Adrenal gland (tissue), 12 donors: ENCODE data around the gene SEBOX. TPM values are rescaled to one million over a fixed set of nuclear protein-coding genes. Genes with fewer than 3 reads are reported as not detected.

ENCODE experiments used
- DNase-seq, 7 donors: peaks; one replicate each; pipeline ENCODE4 v3.0.0-alpha.2; 2019 to 2020
- H3K27ac ChIP-seq, 5 donors: fragments of 200-600 bp; sonication (generic) in 4 of 5; 1 replicate in 3 of 5; 2 replicates in 2 of 5; pipeline versions ENCODE4 v1.5.1 to v1.8.0; 2016 to 2020; ENCODE audit warnings: mild to moderate bottlenecking in 1 of 5
- H3K27me3 ChIP-seq: fragments of 200-600 bp; 2 replicates; pipeline ENCODE4 v1.8.0; 2021
- H3K36me3 ChIP-seq, 2 donors: fragments of 200-600 bp; replicated peaks in 1 of 2; 1 replicate in 1 of 2; 2 replicates in 1 of 2; pipeline versions ENCODE4 v1.5.1 to v1.8.0; 2018 to 2022
- H3K4me1 ChIP-seq, 2 donors: fragments of 200-600 bp; replicated peaks in 1 of 2; 1 replicate in 1 of 2; 2 replicates in 1 of 2; pipeline versions ENCODE4 v1.5.1 to v1.8.0; 2018 to 2021
- H3K4me3 ChIP-seq, 4 donors: fragments of 200-600 bp; sonication (generic) in 3 of 4; one replicate each; pipeline ENCODE4 v1.5.1; 2016 to 2018
- H3K9me3 ChIP-seq, 3 donors: fragments of 200-600 bp; sonication (generic) in 1 of 3; replicated peaks in 1 of 3; 1 replicate in 2 of 3; 2 replicates in 1 of 3; pipeline versions ENCODE4 v1.5.1 to v1.8.0; 2016 to 2021
- CTCF ChIP-seq, 6 experiments: fragments of 450-650 bp in 4 of 6; fragments of 200-600 bp in 2 of 6; sonication (generic) in 1 of 6; IDR thresholded peaks; 1 replicate in 5 of 6; 2 replicates in 1 of 6; pipeline versions ENCODE4 v1.5.1 to v1.8.0; 2016 to 2021; ENCODE audit warnings: antibody characterized with exemption in 6 of 6, mild to moderate bottlenecking in 2 of 6, moderate library complexity in 1 of 6
- POLR2A ChIP-seq, 2 donors: fragments of 450-650 bp; IDR thresholded peaks; one replicate each; pipeline ENCODE4 v1.6.1; 2017; ENCODE audit warnings: antibody characterized with exemption in 2 of 2, mild to moderate bottlenecking in 2 of 2, moderate library complexity in 1 of 2
- WGBS, 4 donors: extraction: QIAGEN DNeasy Blood & Tissue Kit in 2 of 4; methylation state at CpG; one replicate each; pipeline versions ENCODE4 v1.1.5 to v1.1.7; 2013 to 2017; 5-methylcytosine and 5-hydroxymethylcytosine counted together
- intact Hi-C, 2 donors: fragments of 100-400 bp; cut with DNase I; formaldehyde crosslinking; loops; one replicate each; pipeline versions ENCODE4 v1.14.1 to v1.15.0; 2022 to 2023
- polyA plus RNA-seq, 3 donors: library from polyadenylated mRNA; stranded (reverse); fragments of 200-250 nt in 2 of 3; fragments of 350-450 nt in 1 of 3; fragmentation: Illumina TruSeq in 1 of 3; extraction: RNeasy Lipid Tissue Mini Kit (QIAGEN cat#74804) in 1 of 3; gene quantifications; one replicate each; pipeline ENCODE4 v1.2.3, GENCODE V29; 2013 to 2014
- total RNA-seq, 9 donors: library from RNA; depleted of rRNA in 4 of 9; stranded (reverse); fragments of >200 nt in 4 of 9; fragments of 120-200 nt in 1 of 9; fragmentation: NEBNext Ultra II Directional in 1 of 9; extraction: Animal tissue kit (Norgen Biotek cat#: 25700) in 1 of 9; gene quantifications; one replicate each; pipeline versions ENCODE4 v1.1.0 to v1.2.4, GENCODE V29; 2013 to 2023
- donor health status: healthy with polysubstance abuse.
- donor health status: Bipolar disorder and iron deficiency.
- donor health status: DM: yes; HTN: yes; CAD: no.
- donor health status: DM: no; HTN: no; CAD: no.
- donor health status: DM: no; HTN: no; CAD: no.
- donor health status: DM: yes; HTN: yes; CAD: no.

The SEBOX gene
- total and polyA plus RNA-seq, 12 donors, result not detected

DNA sequence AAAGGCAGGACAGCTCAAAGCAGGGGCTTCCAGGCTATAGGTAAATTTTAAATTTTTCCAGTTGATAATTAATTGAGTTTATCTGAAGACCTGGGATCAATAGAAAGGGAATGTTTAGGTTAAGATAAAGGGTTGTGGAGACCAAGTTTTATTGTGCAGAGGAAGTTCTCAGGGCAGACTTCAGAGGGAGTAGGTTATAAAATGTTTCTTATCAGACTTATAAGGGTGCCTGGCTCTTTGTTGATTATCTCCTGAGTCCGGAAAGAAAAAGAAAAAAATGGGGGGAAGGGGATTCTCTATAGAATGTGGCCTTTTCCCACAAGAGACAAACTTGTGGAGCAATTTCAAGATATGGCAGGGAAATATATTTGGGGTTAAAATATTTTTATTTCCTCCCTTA is 25.1 kb upstream of the SEBOX start:
- Histone ChIP-seq H3K27me3 (no peaks in the 10 kb centered on the region), H3K4me1 (peaks cover 0 to 5% of the 10 kb centered on the region in 2 donors), H3K27ac (no peak overlapping the region), H3K9me3 (no peaks in the 10 kb centered on the region), H3K4me3 (no peak overlapping the region), H3K36me3 (peaks cover 0 to 71% of the 10 kb centered on the region in 2 donors)
- TF ChIP-seq CTCF (IDR thresholded peaks at IDR 0.05) (no peak), POLR2A (IDR thresholded peaks at IDR 0.05) (no peak)
- 90 to 100% (median 95%) methylated on average over 1 of the region's 1 CpG for WGBS, 4 donors
- intact Hi-C loops, result no loop called here
- no peak for DNase-seq

DNA sequence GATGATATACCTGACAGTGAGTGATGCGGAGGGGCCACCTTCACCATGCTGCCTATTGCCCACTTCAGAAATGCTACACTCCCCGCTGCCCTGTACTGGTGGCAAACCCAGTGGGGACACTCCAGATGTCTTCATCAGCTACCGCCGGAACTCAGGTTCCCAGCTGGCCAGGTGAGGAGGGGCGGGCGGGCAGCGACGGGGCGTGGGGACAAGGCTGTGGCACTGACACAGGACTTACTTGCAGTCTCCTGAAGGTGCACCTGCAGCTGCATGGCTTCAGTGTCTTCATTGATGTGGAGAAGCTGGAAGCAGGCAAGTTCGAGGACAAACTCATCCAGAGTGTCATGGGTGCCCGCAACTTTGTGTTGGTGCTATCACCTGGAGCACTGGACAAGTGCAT is 23.1 kb upstream of the SEBOX start:
- no peaks in the 10 kb centered on the region for H3K9me3 ChIP-seq
- no peak overlapping the region for H3K27ac ChIP-seq
- no peaks in the 10 kb centered on the region for H3K4me1 ChIP-seq
- peak in 1 of 7 donors; percentile 17 for DNase-seq
- H3K36me3 ChIP-seq, result peaks cover 0 to 60% of the 10 kb centered on the region in 2 donors
- WGBS, 4 donors, result 91 to 95% (median 95%) methylated on average over 8 to 11 of the region's 11 CpGs
- H3K27me3 ChIP-seq, result no peaks in the 10 kb centered on the region
- TF ChIP-seq CTCF (IDR thresholded peaks at IDR 0.05), result no peak
- TF ChIP-seq POLR2A (IDR thresholded peaks at IDR 0.05), result no peak
- H3K4me3 ChIP-seq, result no peak overlapping the region
- intact Hi-C loops, result no loop called here

DNA sequence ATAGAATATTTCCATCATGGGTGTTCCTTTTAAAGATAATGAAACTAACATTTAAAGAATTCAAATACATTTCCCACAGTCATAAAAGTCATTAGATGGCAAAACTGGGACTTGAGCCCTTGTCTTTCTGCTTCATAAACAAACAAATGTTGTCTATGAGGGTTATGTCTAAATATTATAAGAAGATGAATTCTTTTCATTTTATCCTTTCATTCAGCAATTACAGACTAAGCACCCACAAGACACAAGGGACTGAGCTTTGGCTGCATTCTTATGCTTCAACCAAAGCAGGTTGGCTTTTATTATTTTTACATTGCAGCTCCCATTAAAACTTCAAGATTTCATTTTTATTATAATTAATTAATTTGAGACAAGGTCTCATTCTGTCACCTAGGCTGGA is 21.4 kb upstream of the SEBOX start:
- Histone ChIP-seq H3K4me3 (no peak overlapping the region), H3K36me3 (peaks cover 0 to 43% of the 10 kb centered on the region in 2 donors), H3K9me3 (no peaks in the 10 kb centered on the region), H3K27ac (no peak overlapping the region), H3K27me3 (no peaks in the 10 kb centered on the region), H3K4me1 (no peaks in the 10 kb centered on the region)
- DNase-seq, result no peak
- intact Hi-C loops, result no loop called here
- TF ChIP-seq POLR2A (IDR thresholded peaks at IDR 0.05) (no peak), CTCF (IDR thresholded peaks at IDR 0.05) (no peak)

DNA sequence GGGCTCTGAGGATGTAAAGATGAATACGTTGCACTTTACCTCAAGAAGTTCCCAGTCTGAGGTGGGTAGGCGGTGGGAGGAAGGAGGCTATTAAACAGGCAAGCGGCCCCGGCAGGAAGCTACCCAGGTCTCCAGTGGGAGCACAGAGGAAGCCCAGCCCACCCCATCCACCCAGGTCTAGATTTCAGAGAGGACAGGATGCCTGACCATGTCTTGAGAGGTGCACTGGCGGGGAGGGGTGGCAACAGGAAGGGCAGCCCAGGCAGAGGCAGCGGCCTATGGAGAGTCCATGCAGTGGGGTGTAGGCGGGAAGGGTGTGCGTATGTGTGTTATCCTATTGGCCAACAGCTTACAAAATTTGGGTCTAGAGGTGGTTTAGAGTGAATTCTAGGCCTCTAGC is 20.4 kb upstream of the SEBOX start:
- H3K36me3 ChIP-seq, result peaks cover 0 to 33% of the 10 kb centered on the region in 2 donors
- no peaks in the 10 kb centered on the region for H3K9me3 ChIP-seq
- peak overlapping the region in 1 of 4 donors; percentile 51 for H3K4me3 ChIP-seq
- H3K27ac ChIP-seq, result no peak overlapping the region
- intact Hi-C loops, result no loop called here
- peak in 2 of 7 donors; percentile 13 to 17 for DNase-seq
- 80 to 92% (median 83%) methylated on average over 6 to 8 of the region's 8 CpGs for WGBS, 4 donors
- TF ChIP-seq POLR2A (IDR thresholded peaks at IDR 0.05), result no peak
- no peak for TF ChIP-seq CTCF (IDR thresholded peaks at IDR 0.05)
- no peaks in the 10 kb centered on the region for H3K4me1 ChIP-seq
- no peaks in the 10 kb centered on the region for H3K27me3 ChIP-seq
